GM20000 (cell line): ENCODE data around the gene KRT40.

Source experiments
- DNase-seq: peaks from one replicate; pipeline ENCODE4 v3.0.0; 2012; ENCODE audit warnings: low spot score
- CTCF ChIP-seq: IDR thresholded peaks from 2 replicates; pipeline ENCODE4 v1.5.1; 2012; ENCODE audit warnings: mild to moderate bottlenecking, control low read depth; ENCODE audit errors: extremely low read depth, missing control alignments

The KRT40 gene

GRCh38 chr17:40980596-40980995, 3.5 kb downstream of the KRT40 start:
- DNase-seq: no peak
- TF ChIP-seq CTCF: no peak

- no peak for TF ChIP-seq CTCF
- DNase-seq: no peak
Observed at GRCh38 chr17:40980117-40980516, 4.0 kb downstream of the KRT40 start.

GRCh38 chr17:40978575-40979151, 5.5 kb downstream of the KRT40 start:
- TF ChIP-seq CTCF: no peak
- DNase-seq: no peak

GRCh38 chr17:40975516-40975915, 8.6 kb downstream of the KRT40 start:
- TF ChIP-seq CTCF: no peak

GRCh38 chr17:40974366-40974765, 9.8 kb downstream of the KRT40 start:
- DNase-seq: no peak
- no peak for TF ChIP-seq CTCF

More at GRCh38 chr17:40975516-40975915, 8.6 kb downstream of the KRT40 start:
- DNase-seq: no peak

GRCh38 chr17:40967582-40967981, 16.5 kb downstream of the KRT40 start:
- DNase-seq: no peak
- TF ChIP-seq CTCF: no peak

- TF ChIP-seq CTCF: no peak
- DNase-seq: no peak
Observed at GRCh38 chr17:40966848-40967247, 17.3 kb downstream of the KRT40 start, which contains the start of gene KRT39. KRT39 (minus strand) TSS chr17:40966948; CDS start chr17:40966856, 92 bp downstream.
